ENCODE results near the gene LXN.

DNA sequence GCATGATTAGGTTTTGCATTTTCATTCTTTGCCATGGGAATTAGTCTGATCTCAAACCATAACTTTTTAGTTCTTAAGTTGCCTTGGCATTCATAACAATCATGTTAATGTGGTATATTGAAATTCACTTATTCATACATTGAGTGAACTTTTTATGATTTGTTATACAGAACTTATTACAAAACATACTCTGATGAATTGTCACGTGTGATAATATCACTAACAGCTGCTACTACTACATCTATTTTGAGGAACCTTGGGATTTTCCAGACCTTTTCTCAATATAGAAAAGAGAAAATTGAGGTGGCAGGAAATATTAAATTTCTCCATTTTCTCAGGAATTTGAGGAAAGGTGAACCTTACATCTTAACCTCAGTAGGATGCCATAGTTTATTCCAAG is 9.2 kb downstream of the LXN start:
- TF ChIP-seq TAF1 (IDR thresholded peaks at IDR 0.05; ENCODE audit: borderline replicate concordance, low read depth, low read length): no peak
- no peak for TF ChIP-seq POLR2A (IDR thresholded peaks at IDR 0.05; ENCODE audit: low read depth, low read length)

Measured in GM12892 (cell line).